Left renal cortex interstitium (tissue), 4 donors: ENCODE results near the gene ARHGEF3. TPM values are rescaled to one million over a fixed set of nuclear protein-coding genes. Genes with fewer than 3 reads are reported as not detected.

Source experiments
- DNase-seq, 4 donors: peaks; one replicate each; pipeline ENCODE4 v3.0.0-alpha.2; 2013; ENCODE audit warnings: low read depth in 4 of 4, low spot score in 2 of 4, missing footprints in 1 of 4
- polyA plus RNA-seq, 4 donors: library from polyadenylated mRNA; unstranded; fragments of 120-200 nt; gene quantifications; one replicate each; pipeline ENCODE4 v1.2.1, GENCODE V29; 2013; ENCODE audit not compliant: insufficient read length in 4 of 4

Gene ARHGEF3, protein sequence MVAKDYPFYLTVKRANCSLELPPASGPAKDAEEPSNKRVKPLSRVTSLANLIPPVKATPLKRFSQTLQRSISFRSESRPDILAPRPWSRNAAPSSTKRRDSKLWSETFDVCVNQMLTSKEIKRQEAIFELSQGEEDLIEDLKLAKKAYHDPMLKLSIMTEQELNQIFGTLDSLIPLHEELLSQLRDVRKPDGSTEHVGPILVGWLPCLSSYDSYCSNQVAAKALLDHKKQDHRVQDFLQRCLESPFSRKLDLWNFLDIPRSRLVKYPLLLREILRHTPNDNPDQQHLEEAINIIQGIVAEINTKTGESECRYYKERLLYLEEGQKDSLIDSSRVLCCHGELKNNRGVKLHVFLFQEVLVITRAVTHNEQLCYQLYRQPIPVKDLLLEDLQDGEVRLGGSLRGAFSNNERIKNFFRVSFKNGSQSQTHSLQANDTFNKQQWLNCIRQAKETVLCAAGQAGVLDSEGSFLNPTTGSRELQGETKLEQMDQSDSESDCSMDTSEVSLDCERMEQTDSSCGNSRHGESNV
- polyA plus RNA-seq: 10 to 100 TPM; 70.9 to 84.1 (median 79.2) TPM

GRCh38 chr3:56801662-56802377, at the start of gene ARHGEF3:
Gene ARHGEF3, minus strand, starts transcription at chr3:56801949. Its CDS starts 151 bp downstream, at chr3:56801798.
- peak in 3 of 4 donors; percentile 46 to 71 (median 68) for DNase-seq

GRCh38 chr3:56849698-56850097, 47.9 kb upstream of the ARHGEF3 start:
- no peak for DNase-seq

DNA sequence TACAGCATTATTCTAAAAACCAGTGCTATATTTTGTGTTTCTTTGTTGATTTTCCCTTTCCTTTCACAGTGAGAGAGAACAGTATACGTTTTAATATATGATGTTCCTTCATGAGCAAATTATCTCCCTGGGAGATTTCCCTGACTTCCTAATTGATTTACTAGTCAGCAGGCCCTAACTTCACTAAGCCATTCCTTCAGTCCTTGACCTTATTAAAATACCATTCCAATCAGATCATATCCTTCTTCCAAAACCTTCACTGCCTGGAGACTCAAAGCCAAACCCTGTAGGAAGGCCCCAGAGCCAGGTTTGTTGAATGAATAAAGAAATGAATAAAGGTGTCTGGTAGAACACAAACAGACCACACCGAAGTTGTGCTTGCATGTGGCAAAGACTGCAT, 43.8 kb upstream of the ARHGEF3 start:
- DNase-seq: no peak

- DNase-seq: no peak
Observed at GRCh38 chr3:56844536-56844935, 42.8 kb upstream of the ARHGEF3 start.

DNA sequence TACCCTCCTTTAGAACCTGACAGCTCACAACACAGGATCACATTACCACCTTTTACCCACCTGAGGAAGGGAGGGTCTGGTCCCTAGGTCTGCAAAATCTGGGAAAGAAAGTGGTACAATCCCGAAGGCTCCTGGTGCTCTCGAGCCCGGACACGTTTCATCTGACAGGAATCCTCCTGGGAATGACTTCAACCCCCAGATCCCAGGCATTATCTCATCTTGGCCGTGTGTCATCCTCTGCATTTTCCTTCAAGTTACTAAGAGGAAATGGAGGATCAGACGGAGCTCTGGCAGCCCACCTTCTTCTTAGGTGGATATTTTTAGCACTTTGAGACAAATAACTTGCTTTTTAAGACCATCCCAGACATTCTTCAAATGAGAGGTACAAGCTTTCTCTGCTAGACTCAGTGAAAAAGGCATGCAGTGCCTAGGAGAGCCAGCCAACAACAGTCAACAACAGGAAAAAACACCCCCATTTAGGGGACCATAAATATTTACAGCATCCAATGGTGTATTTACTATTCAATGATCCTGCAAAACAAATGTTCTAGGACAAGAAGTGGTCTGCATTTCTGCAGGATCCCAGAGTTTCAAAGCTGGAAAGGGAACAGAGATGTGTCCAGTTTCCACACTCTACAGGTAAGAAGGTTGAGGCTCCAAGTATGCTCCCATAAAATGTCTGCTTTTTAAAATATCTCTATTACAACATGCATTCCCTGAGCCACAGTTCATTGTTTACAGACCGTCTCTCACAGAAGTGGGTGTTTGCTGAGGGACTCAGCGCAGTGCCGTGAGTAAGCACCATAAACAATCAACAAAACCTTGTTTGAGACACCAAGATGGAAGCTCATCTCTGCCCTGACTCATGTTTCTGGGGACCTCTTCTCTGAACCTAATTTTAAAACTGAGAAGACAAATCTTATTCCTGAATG, 38.3 kb upstream of the ARHGEF3 start:
- DNase-seq: no peak

- DNase-seq: no peak
Observed at GRCh38 chr3:56838448-56838847, 36.7 kb upstream of the ARHGEF3 start.

- peak in 1 of 4 donors; percentile 48 for DNase-seq
Observed at GRCh38 chr3:56837196-56837955, 35.6 kb upstream of the ARHGEF3 start.

DNA sequence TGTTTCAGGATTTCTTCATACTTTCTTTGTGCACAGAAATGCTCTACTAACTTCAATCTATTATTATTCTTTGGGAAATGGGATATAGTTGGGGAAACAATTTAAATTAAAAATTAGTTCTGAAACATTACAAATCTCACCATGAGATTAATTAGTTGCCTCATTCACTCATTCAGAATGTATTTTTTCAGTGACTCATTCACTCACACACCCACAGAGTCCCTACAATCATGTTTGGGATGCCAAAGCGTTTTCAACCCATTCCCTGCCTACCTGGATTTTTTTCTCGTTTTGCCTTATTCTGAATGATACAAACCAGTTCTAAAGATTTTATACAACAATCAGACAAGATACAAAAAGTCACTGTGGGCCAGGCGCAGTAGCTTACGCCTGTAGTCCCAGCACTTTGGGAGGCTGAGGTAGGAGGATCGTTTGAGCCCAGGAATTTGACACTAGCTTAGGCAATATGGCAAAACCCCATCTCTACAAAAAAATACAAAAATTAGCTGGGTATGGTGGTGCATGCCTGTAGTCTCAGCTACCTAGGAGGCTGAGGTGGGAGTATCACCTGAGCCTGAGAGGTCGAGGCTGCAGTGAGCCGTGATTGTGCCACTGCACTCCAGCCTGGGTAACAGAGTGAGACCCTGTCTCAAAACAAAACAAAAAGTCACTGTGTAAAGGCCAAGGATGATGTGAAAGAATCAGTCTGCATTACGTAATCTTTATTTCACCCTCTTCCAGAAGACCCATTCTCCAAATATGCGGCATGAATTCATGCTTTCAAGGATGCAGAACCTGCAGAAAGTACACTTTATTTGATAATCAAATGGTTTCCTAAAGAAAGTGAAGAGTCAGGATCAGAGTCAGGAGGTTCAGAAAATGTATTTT, 34.8 kb upstream of the ARHGEF3 start:
- DNase-seq: no peak

DNA sequence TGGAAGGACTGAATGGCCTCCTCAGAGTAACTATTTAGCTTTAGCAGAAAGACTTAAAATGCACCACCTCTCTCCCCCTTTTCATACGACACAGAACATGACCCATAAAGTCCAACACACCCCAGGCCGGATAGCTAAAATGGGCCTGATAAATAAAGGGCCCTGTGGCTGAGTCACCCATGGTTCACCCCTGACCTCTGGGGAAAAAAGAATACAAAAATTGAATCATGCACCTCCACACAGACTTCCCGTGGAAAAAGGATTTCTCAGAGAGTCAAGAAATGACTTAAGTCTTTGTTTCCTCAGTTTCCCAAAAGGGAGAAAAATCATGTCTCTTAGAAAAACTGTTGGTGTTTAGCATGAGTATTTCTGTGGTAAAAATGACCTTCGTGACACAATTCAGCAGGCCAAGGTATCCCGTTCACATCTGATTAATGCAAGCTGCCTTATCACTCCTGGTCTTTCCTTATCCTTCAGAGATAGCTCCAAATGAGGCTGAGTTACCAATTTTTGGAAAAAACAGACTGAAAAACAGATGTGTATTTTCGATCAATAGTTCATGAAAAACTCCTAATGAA, 34.0 kb upstream of the ARHGEF3 start:
- no peak for DNase-seq

DNA sequence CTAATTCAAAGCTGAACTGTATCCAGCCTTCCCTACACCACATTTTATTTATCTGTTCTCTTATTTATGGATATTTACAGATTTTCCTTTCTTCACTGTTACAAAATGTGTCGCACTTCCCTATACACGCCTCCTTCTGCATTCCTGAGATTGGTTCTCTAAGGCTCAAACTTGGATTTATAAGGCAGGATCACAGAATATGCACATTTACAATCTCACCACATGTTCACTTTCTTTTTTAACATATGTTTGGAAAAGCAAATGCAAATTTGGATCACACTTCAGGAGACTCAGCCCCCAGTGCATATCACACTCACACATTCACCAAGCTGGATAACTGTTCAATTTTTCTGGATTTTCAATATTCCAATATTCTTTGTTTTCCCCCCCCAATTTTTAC, 31.8 kb upstream of the ARHGEF3 start:
- DNase-seq: no peak

- DNase-seq: no peak
Observed at GRCh38 chr3:56833022-56833421, 31.3 kb upstream of the ARHGEF3 start.

DNA sequence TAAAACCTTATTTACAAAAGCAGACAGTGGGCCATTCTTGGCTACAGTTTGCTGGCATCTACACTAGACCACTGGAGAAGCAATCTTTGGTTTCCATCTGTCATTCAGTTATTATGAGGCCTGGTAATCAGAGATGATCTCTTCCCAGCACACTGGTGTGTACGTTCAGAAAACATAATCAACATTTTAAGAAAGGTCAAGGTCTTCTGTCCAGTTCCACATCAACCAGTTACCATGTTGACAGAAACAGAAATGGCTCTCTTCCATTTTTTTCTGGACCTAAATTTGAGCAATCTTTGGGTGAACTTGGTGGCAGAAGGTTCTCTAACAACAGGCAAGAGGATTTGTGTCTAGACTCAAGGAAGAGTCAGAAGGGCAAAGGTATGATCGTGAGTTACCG, 29.8 kb upstream of the ARHGEF3 start:
- no peak for DNase-seq

DNA sequence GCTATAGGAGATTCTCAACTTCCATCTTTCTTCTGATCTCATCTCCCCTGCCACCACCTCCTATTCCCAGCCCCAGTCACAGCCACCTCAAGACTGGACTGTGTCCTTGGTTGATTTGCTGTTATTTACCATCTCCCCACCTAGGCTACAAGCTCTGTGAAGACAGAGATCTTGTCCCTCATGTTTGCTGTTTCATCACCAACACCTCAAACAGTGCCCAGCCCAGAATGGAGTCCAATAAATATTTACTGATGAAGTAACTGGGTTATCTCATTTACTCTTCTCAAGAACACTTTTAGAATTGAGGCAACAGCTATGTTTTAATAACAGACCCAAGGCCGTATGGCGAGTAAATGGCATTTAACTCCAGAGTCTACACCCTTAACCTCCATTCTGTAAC, 29.1 kb upstream of the ARHGEF3 start:
- no peak for DNase-seq

DNA sequence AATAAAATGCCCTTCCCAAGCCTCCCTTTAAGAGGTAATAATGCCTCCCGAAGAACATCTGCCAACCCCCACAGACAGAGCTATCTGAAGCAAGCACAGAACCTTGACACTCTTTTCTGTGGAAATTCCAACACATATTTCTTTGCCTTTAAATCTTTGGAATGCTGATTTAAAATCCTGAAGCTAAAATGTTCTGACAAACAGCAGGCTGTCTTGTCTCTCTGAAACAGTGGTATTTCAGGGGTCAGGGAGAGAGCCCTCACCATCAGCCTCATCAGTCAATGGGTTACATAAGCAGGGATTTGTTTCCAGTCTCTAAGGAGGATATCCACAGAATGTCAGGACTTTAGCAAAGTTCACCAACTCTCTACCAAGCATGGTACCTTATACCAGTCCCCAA, 27.8 kb upstream of the ARHGEF3 start:
- DNase-seq: no peak

GRCh38 chr3:56826831-56827722, 25.3 kb upstream of the ARHGEF3 start:
- DNase-seq: no peak

- DNase-seq: no peak
Observed at GRCh38 chr3:56825567-56826438, 24.1 kb upstream of the ARHGEF3 start.
